IMR-90 (cell line): Measurements from ENCODE around the gene SHROOM3. TPM values are rescaled to one million over a fixed set of nuclear protein-coding genes. Genes with fewer than 3 reads are reported as not detected.

Source experiments
- ATAC-seq: fragments of 200-7000 bp; cut with Tn5 transposase; 2 replicates; pipeline ENCODE4 v1.9.1; 2020; ENCODE audit warnings: low read depth, mild to moderate bottlenecking, moderate library complexity
- BruUV-seq: library from RNA; stranded (reverse); fragments of 400-500 nt; replicated peaks from 2 replicates; lab custom pipeline; 2021; lab: Mats Ljungman, UMichigan
- CTCF ChIA-PET: fragments of 300-600 bp; formaldehyde crosslinking; extraction: SDS; loops from one replicate; lab custom pipeline; 2021; ENCODE audit warnings: antibody characterized with exemption; lab: Yijun Ruan, JAX
- POLR2A ChIA-PET: fragments of 300-600 bp; sonication (Branson Sonifier 250); formaldehyde crosslinking; loops from one replicate; lab custom pipeline; 2022; ENCODE audit warnings: antibody characterized with exemption; ENCODE audit not compliant: unreplicated experiment; lab: Charles Lee
- DNase-seq: peaks from one replicate; pipeline ENCODE4 v3.0.0; 2013
- H2AFZ ChIP-seq: replicated peaks from 2 replicates; pipeline ENCODE3; 2013; ENCODE audit warnings: low read length, mild to moderate bottlenecking; ENCODE audit not compliant: poor library complexity
- H2AK5ac ChIP-seq: 2 replicates; pipeline ENCODE4 v1.6.1; 2013; ENCODE audit warnings: low read depth, low read length, inconsistent platforms
- H2AK9ac ChIP-seq: replicated peaks from 2 replicates; pipeline ENCODE3; 2013; ENCODE audit warnings: mild to moderate bottlenecking, low read depth, low read length, moderate library complexity; ENCODE audit not compliant: poor library complexity
- H2BK120ac ChIP-seq: 2 replicates; pipeline ENCODE4 v1.6.1; 2013; ENCODE audit warnings: low read depth, low read length, inconsistent platforms
- H2BK15ac ChIP-seq: 3 replicates; pipeline ENCODE4 v1.6.1; 2013; ENCODE audit warnings: low read depth, low read length, inconsistent platforms
- H2BK20ac ChIP-seq: 2 replicates; pipeline ENCODE4 v1.6.1; 2013; ENCODE audit warnings: low read depth, mild to moderate bottlenecking, inconsistent platforms, low read length, moderate library complexity
- H2BK5ac ChIP-seq: 2 replicates; pipeline ENCODE4 v1.6.1; 2013; ENCODE audit warnings: mild to moderate bottlenecking, low read depth, low read length, inconsistent platforms; ENCODE audit not compliant: poor library complexity, severe bottlenecking
- H3K14ac ChIP-seq: replicated peaks from 2 replicates; pipeline ENCODE4 v1.6.1; 2013; ENCODE audit warnings: low read depth, low read length, inconsistent platforms
- H3K18ac ChIP-seq: 2 replicates; pipeline ENCODE4 v1.6.1; 2013; ENCODE audit warnings: low read depth, low read length, control low read depth
- H3K23ac ChIP-seq: 2 replicates; pipeline ENCODE4 v1.6.1; 2013; ENCODE audit warnings: low read depth, low read length, inconsistent platforms
- H3K27ac ChIP-seq: 2 replicates; pipeline ENCODE4 v1.5.1; 2013; ENCODE audit warnings: mild to moderate bottlenecking, control low read depth, low read length; ENCODE audit not compliant: insufficient read depth
- H3K27me3 ChIP-seq: 2 replicates; pipeline ENCODE4 v1.6.1; 2013; ENCODE audit warnings: low read length; ENCODE audit not compliant: control insufficient read depth, insufficient read depth
- H3K36me3 ChIP-seq: 2 replicates; pipeline ENCODE4 v1.6.1; 2013; ENCODE audit warnings: low read length, mixed read lengths; ENCODE audit not compliant: control insufficient read depth, insufficient read depth
- H3K4ac ChIP-seq: 2 replicates; pipeline ENCODE4 v1.6.1; 2013; ENCODE audit warnings: low read depth, low read length, inconsistent platforms
- H3K4me1 ChIP-seq: 2 replicates; pipeline ENCODE4 v1.6.1; 2013; ENCODE audit warnings: low read length, mixed read lengths; ENCODE audit not compliant: control insufficient read depth, insufficient read depth
- H3K4me2 ChIP-seq: 2 replicates; pipeline ENCODE4 v1.6.1; 2013; ENCODE audit warnings: low read depth, mild to moderate bottlenecking, control low read depth, low read length, moderate library complexity
- H3K4me3 ChIP-seq: 2 replicates; pipeline ENCODE4 v1.5.1; 2013; ENCODE audit warnings: low read depth, mild to moderate bottlenecking, control low read depth, low read length, moderate library complexity; ENCODE audit not compliant: insufficient read depth
- H3K56ac ChIP-seq: 2 replicates; pipeline ENCODE4 v1.6.1; 2013; ENCODE audit warnings: low read length, inconsistent platforms; ENCODE audit not compliant: insufficient read depth; ENCODE audit errors: extremely low read depth
- H3K79me1 ChIP-seq, 2 experiments: 2 replicates each; pipeline ENCODE4 v1.6.1; 2013; ENCODE audit warnings: low read length in 2 of 2, inconsistent platforms in 1 of 2, low read depth in 1 of 2
- H3K9ac ChIP-seq: 2 replicates; pipeline ENCODE4 v1.6.1; 2013; ENCODE audit warnings: low read depth, low read length, control low read depth
- H3K9me1 ChIP-seq: 2 replicates; pipeline ENCODE4 v1.6.1; 2013; ENCODE audit warnings: low read length, inconsistent platforms; ENCODE audit not compliant: insufficient read depth
- H3K9me3 ChIP-seq: 2 replicates; pipeline ENCODE4 v1.6.1; 2013; ENCODE audit warnings: low read length; ENCODE audit not compliant: control insufficient read depth, insufficient read depth
- H4K20me1 ChIP-seq: 2 replicates; pipeline ENCODE4 v1.6.1; 2013; ENCODE audit warnings: low read length, inconsistent platforms; ENCODE audit not compliant: insufficient read depth
- H4K5ac ChIP-seq: 2 replicates; pipeline ENCODE4 v1.6.1; 2013; ENCODE audit warnings: mild to moderate bottlenecking, low read depth, low read length, control low read depth
- H4K8ac ChIP-seq, 2 experiments: 2 replicates each; pipeline ENCODE4 v1.6.1; 2013; ENCODE audit warnings: low read depth in 2 of 2, low read length in 2 of 2, control low read depth in 1 of 2, inconsistent platforms in 1 of 2
- H4K91ac ChIP-seq: 2 replicates; pipeline ENCODE4 v1.6.1; 2013; ENCODE audit warnings: low read depth, low read length, inconsistent platforms; ENCODE audit not compliant: insufficient read depth
- FOS ChIP-seq: fragments of 150-350 bp; IDR thresholded peaks from 2 replicates; pipeline ENCODE4 v1.6.1; 2016; ENCODE audit warnings: low read depth, low read length
- RAD21 ChIP-seq: IDR thresholded peaks from 2 replicates; pipeline ENCODE4 v1.6.1; 2012; ENCODE audit warnings: low read length, improper control_type of control experiment
- SMC3 ChIP-seq: fragments of 150-350 bp; IDR thresholded peaks from 2 replicates; pipeline ENCODE4 v1.6.1; 2016; ENCODE audit warnings: low read depth, mild to moderate bottlenecking, antibody characterized with exemption, low read length, moderate library complexity
- WGBS, 2 experiments: methylation state at CpG; one replicate each; pipeline versions ENCODE4 v1.1.5 to v1.1.7; 2013; ENCODE audit warnings: missing lambda C conversion rate in 2 of 2; ENCODE audit not compliant: insufficient read length in 1 of 2; ENCODE audit errors: extremely low coverage in 2 of 2; 5-methylcytosine and 5-hydroxymethylcytosine counted together
- dilution Hi-C: fragments of 300-500 bp; cut with HindIII; formaldehyde crosslinking; loops from one replicate; pipeline ENCODE4 v1.14.3; 2018; ENCODE audit warnings: low sequenced_read_pairs; ENCODE audit not compliant: unreplicated experiment
- in situ Hi-C: fragments of 300-500 bp; cut with MboI; formaldehyde crosslinking; loops from 3 replicates; pipeline ENCODE4 v1.14.3; 2019; ENCODE audit warnings: low sequenced_read_pairs, inconsistent platforms, mixed read lengths
- intact Hi-C: fragments of 100-400 bp; cut with micrococcal nuclease; formaldehyde crosslinking; loops from 2 replicates; pipeline ENCODE4 v1.10.0; 2022
- polyA plus RNA-seq, 3 experiments: library from polyadenylated mRNA; depleted of rRNA; stranded (reverse); fragments of >200 nt; gene quantifications; 2 replicates each; pipeline ENCODE4 v1.2.3, GENCODE V29; 2012; ENCODE audit warnings: low replicate concordance in 1 of 3
- total RNA-seq: library from RNA; depleted of rRNA; stranded (reverse); fragments of >200 nt; gene quantifications from 2 replicates; pipeline ENCODE4 v1.2.3, GENCODE V29; 2012

Gene SHROOM3
- total and polyA plus RNA-seq, 2 of the 4 experiments (the other 2 are of a cell fraction): 10.8 to 19.5 TPM

DNA sequence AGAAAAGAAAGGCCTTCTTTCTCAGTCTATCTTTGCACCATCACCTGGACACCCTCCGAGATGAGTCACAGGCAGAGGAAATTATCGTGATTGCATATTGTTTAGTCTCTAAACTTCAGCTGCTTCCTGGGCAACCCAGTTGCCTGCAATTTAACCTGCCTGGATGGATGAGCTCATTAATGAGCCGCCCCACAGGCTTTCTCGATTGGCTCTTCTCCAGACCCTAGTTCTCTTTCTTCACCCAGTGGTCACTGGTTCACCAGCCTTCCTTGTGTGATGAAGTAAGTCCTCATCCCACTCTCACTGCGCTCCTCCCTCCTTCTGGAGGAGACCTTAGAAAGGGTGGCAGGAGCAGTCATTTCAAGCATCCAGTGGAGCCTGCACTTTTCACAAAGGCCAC is 368.5 kb downstream of the SHROOM3 start:
- peak overlapping the region; percentile 73 for H2BK20ac ChIP-seq
- ATAC-seq (peak; percentile 80), DNase-seq (peak; percentile 92)
- BruUV-seq: no TSS peak
- dilution Hi-C loops: no loop called here
- H2BK5ac ChIP-seq: peak overlapping the region; percentile 51
- peak overlapping the region; percentile 42 for H3K27ac ChIP-seq
- 0 out of 2 replicates have a peak, but pooled peaks cover 8% of the 10 kb centered on the region for H3K9me1 ChIP-seq
- ChIA-PET CTCF (no interaction called here), POLR2A (no interaction called here)
- H2BK120ac ChIP-seq: peak overlapping the region; percentile 60
- no peaks in the 10 kb centered on the region for H3K27me3 ChIP-seq
- peak overlapping the region; percentile 79 for H2BK15ac ChIP-seq
- peak overlapping the region; percentile 21; the same call in 1 of the 2 replicates for H3K18ac ChIP-seq
- peak overlapping the region; percentile 57; the same call in 1 of the 2 replicates for H3K14ac ChIP-seq
- peak overlapping the region; percentile 65 for H3K4ac ChIP-seq
- no peak overlapping the region for H3K23ac ChIP-seq
- peak overlapping the region; percentile 8; the same call in 1 of the 2 replicates for H3K4me2 ChIP-seq
- in situ Hi-C loops: no loop called here
- no peaks in the 10 kb centered on the region for H4K20me1 ChIP-seq
- H3K4me1 ChIP-seq: peaks cover 6% of the 10 kb centered on the region
- no peaks in the 10 kb centered on the region for H3K36me3 ChIP-seq
- H2AK9ac ChIP-seq: peak overlapping the region; percentile 11
- H3K9ac ChIP-seq: no peak overlapping the region
- intact Hi-C loops: no loop called here
- H4K91ac ChIP-seq: peak overlapping the region; percentile 31; the same call in 1 of the 2 replicates
- no peak overlapping the region for H4K5ac ChIP-seq
- peak overlapping the region; percentile 71 for H2AFZ ChIP-seq
- H3K4me3 ChIP-seq: no peak overlapping the region
- peak; percentile 2; the same call in 1 of the 2 replicates for TF ChIP-seq RAD21
- TF ChIP-seq FOS: peak; percentile 75
- no peak for TF ChIP-seq SMC3
- no peaks in the 10 kb centered on the region for H3K9me3 ChIP-seq
- peak overlapping the region; percentile 54 for H2AK5ac ChIP-seq
- no CpG with 5 or more reads among the region's 5 CpGs for WGBS, 2 experiments
- peak overlapping the region; percentile 29 to 70; a peak in 3 of 4 replicates for H4K8ac ChIP-seq
- H3K79me1 ChIP-seq: no peaks in the 10 kb centered on the region
- no peak overlapping the region for H3K56ac ChIP-seq
